BJ (cell line): ENCODE measurements around the gene SPATA6. TPM values are rescaled to one million over a fixed set of nuclear protein-coding genes. Genes with fewer than 3 reads are reported as not detected.

Experiments
- CTCF ChIA-PET: fragments of 350-600 bp; formaldehyde crosslinking; extraction: SDS; loops from one replicate; lab custom pipeline; 2021; ENCODE audit warnings: antibody characterized with exemption, inconsistent platforms; lab: Yijun Ruan, JAX
- POLR2A ChIA-PET: fragments of 300-600 bp; sonication (Branson Sonifier 250); formaldehyde crosslinking; extraction: SDS; loops from one replicate; lab custom pipeline; 2021; ENCODE audit warnings: antibody characterized with exemption; lab: Charles Lee
- DNase-seq: peaks from one replicate; pipeline ENCODE4 v3.0.0-alpha.2; 2011; ENCODE audit warnings: low read depth
- H3K27me3 ChIP-seq: 2 replicates; pipeline ENCODE4 v1.6.0; 2011; ENCODE audit warnings: low read length; ENCODE audit not compliant: control insufficient read depth, insufficient read depth
- H3K36me3 ChIP-seq: 2 replicates; pipeline ENCODE4 v1.5.1; 2011; ENCODE audit warnings: low read length; ENCODE audit not compliant: control insufficient read depth, insufficient read depth
- H3K4me3 ChIP-seq: 2 replicates; pipeline ENCODE4 v1.5.1; 2011; ENCODE audit warnings: low read depth, mild to moderate bottlenecking, control low read depth, low read length
- polyA plus RNA-seq: library from polyadenylated mRNA; depleted of rRNA; stranded (reverse); fragments of >200 nt; gene quantifications from 2 replicates; pipeline ENCODE4 v1.2.3, GENCODE V29; 2011
- TF ChIP-seq, protein P1 (sequence below): IDR thresholded peaks from 2 replicates; pipeline ENCODE4 v1.5.1; 2011; ENCODE audit warnings: low read depth, mild to moderate bottlenecking, control low read depth, inconsistent platforms, low read length, moderate library complexity; ENCODE audit not compliant: insufficient read depth

Gene SPATA6
- polyA plus RNA-seq, 1 experiment: 1.6 TPM

DNA sequence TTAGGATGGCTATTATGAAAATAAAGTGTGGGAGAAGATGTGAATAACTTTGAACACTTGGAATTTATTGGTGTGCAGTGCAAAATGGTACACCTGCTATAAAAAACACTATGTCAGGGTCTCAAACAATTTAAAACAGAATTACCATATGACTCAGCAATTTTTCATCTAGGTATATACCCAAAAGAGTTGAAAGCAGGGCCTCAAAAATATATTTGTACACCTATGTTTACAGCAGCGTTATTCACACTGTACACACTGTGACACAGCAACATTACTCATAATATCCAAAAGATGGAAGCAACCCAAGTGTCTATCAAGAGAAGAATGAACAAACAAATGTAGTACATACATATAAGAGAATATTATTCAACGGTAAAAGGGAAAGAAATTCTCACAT lies 75.8 kb downstream of the SPATA6 start:
- no peaks in the 10 kb centered on the region for H3K36me3 ChIP-seq
- DNase-seq: no peak
- H3K27me3 ChIP-seq: no peaks in the 10 kb centered on the region
- TF ChIP-seq, protein P1, sequence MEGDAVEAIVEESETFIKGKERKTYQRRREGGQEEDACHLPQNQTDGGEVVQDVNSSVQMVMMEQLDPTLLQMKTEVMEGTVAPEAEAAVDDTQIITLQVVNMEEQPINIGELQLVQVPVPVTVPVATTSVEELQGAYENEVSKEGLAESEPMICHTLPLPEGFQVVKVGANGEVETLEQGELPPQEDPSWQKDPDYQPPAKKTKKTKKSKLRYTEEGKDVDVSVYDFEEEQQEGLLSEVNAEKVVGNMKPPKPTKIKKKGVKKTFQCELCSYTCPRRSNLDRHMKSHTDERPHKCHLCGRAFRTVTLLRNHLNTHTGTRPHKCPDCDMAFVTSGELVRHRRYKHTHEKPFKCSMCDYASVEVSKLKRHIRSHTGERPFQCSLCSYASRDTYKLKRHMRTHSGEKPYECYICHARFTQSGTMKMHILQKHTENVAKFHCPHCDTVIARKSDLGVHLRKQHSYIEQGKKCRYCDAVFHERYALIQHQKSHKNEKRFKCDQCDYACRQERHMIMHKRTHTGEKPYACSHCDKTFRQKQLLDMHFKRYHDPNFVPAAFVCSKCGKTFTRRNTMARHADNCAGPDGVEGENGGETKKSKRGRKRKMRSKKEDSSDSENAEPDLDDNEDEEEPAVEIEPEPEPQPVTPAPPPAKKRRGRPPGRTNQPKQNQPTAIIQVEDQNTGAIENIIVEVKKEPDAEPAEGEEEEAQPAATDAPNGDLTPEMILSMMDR: no peak
- ChIA-PET CTCF (no interaction called here), POLR2A (no interaction called here)
- no peak overlapping the region for H3K4me3 ChIP-seq

DNA sequence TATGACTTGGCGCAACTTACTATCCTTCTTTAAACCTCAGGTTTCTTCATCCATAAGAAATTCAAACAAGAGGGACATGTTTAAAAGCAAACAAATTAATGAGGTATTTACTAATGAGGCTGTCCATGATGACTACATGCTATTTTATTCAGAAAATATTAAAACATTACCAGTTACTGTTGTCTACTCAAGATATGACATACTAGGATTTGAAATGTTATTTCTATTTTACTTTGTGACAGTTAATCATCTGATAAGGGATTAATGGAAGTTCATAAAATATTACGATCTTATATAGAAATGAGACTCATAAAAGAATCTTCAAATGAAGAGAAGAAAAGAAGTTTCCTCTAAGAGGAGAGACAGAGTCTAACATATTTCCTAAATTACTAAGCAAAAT lies 80.1 kb downstream of the SPATA6 start:
- no peaks in the 10 kb centered on the region for H3K36me3 ChIP-seq
- TF ChIP-seq, protein P1: no peak
- no peaks in the 10 kb centered on the region for H3K27me3 ChIP-seq
- CTCF ChIA-PET: no interaction called here
- no peak overlapping the region for H3K4me3 ChIP-seq
- POLR2A ChIA-PET: no interaction called here
- DNase-seq: no peak

DNA sequence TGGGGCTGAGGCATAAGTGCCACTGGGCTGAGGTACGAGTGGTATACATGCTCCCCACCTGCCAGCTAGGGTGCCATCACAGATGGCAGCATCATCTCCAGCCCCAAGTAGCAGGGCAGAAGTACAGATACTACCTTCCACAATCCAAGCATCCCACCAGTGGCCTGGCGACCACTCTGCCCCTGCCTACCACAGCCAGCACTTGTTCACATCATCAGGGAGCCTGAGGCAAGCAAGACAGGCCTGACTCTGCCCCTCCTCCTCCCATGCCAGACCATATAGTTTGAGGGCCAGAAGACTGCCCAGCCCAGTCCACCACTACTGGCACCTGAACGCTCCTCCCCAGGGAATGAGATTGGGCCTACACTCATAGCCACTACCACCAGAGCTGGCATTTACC lies 84.6 kb downstream of the SPATA6 start:
- TF ChIP-seq, protein P1: no peak
- no peak overlapping the region for H3K4me3 ChIP-seq
- POLR2A ChIA-PET: no interaction called here
- CTCF ChIA-PET: no interaction called here
- H3K27me3 ChIP-seq: no peaks in the 10 kb centered on the region
- no peak for DNase-seq
- H3K36me3 ChIP-seq: no peaks in the 10 kb centered on the region

DNA sequence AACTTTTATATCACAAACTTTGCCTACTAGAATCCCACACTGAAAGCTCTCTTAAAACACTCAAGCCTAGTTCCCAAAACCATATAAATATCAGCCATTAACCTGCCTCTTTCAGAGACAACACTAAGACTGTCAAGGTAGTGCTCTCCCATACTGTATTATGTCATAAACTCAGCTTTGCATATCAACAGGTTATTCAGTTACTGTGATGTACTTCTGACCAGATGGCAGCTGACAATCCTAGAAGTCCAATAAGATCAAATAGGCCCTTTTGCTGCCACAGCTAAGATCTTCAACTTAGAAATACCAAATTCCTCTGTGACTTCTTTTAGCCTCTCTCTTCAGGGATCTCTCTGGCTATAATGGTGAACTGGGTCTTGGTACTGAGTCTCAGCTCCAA lies 97.2 kb downstream of the SPATA6 start:
- Histone ChIP-seq H3K36me3 (no peaks in the 10 kb centered on the region), H3K4me3 (no peak overlapping the region), H3K27me3 (no peaks in the 10 kb centered on the region)
- POLR2A ChIA-PET: no interaction called here
- TF ChIP-seq, protein P1: no peak
- no peak for DNase-seq
- CTCF ChIA-PET: no interaction called here

DNA sequence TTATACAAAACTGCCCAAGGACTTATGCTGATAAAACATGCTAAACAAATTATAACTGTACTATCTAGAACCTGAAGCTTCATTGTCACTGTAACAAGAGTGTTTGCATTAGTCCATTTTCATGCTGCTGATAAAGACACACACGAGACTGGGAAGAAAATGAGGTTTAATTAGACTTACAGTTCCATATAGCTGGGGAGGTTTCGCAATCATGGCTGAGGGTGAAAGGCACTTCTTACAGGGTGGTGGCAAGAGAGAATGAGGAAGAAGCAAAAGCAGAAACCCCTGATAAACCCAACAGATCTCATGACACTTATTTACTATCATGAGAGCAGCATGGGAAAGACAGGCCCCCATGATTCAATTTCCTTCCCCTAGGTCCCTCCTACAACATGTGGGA lies 100.4 kb downstream of the SPATA6 start:
- H3K4me3 ChIP-seq: no peak overlapping the region
- ChIA-PET POLR2A (no interaction called here), CTCF (no interaction called here)
- TF ChIP-seq, protein P1: no peak
- H3K36me3 ChIP-seq: no peaks in the 10 kb centered on the region
- no peaks in the 10 kb centered on the region for H3K27me3 ChIP-seq
- no peak for DNase-seq
